Neural crest cell (in vitro differentiated cells): ENCODE results near the gene MARCHF10. TPM values are rescaled to one million over a fixed set of nuclear protein-coding genes. Genes with fewer than 3 reads are reported as not detected.

Experiments
- DNase-seq: peaks from one replicate; pipeline ENCODE4 v3.0.0; 2021; ENCODE audit warnings: low read depth, mixed read lengths, low spot score
- H3K27ac Mint-ChIP-seq: one replicate; pipeline ENCODE4 v1.8.0; 2021; ENCODE audit warnings: mild to moderate bottlenecking, mixed read lengths; ENCODE audit not compliant: unreplicated experiment
- H3K27me3 Mint-ChIP-seq: 2 replicates; pipeline ENCODE4 v1.8.0; 2021; ENCODE audit warnings: low read depth, mild to moderate bottlenecking, mixed read lengths
- H3K36me3 Mint-ChIP-seq: 2 replicates; pipeline ENCODE4 v1.8.0; 2021; ENCODE audit warnings: low read depth, mild to moderate bottlenecking, mixed read lengths
- H3K4me1 Mint-ChIP-seq: 2 replicates; pipeline ENCODE4 v1.8.0; 2021; ENCODE audit warnings: mixed read lengths
- H3K4me3 Mint-ChIP-seq: one replicate; pipeline ENCODE4 v1.8.0; 2021; ENCODE audit warnings: mild to moderate bottlenecking, mixed read lengths
- H3K9me3 Mint-ChIP-seq: 2 replicates; pipeline ENCODE4 v1.8.0; 2021; ENCODE audit warnings: mixed read lengths
- total RNA-seq: library from RNA; stranded (reverse); gene quantifications from 2 replicates; pipeline ENCODE4 v1.2.1, GENCODE V29; 2021
- TF ChIP-seq, protein P1 (sequence below): fragments of 200-600 bp; sonication (generic); conservative IDR thresholded peaks from 2 replicates; pipeline ENCODE4 v1.5.0; 2021; ENCODE audit warnings: antibody characterized with exemption, mild to moderate bottlenecking

The MARCHF10 gene
- total RNA-seq, 1 donor from 2014 or later: 0.23 TPM

DNA sequence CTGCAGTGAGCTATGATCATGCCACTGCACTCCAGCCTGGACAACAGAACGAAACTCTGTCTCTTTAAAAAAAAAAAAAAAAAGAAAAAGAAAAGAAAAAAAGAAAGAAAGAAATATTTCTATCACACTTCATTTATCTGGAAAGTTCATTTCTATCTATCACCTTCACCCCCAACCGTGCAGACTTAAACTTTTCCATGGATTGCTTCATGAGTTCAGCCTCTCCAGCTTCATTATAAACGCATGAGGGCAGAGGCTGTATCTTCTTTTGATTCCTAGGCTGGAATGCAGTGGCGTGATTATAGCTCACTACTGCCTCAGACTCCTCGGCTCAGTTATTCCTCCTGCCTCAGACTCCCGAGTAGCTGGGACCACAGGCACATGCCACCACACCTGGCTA lies 152.5 kb downstream of the MARCHF10 start:
- H3K9me3 Mint-ChIP-seq: peaks cover 2% of the 10 kb centered on the region
- H3K27me3 Mint-ChIP-seq: peaks cover 2% of the 10 kb centered on the region
- TF ChIP-seq, protein P1, sequence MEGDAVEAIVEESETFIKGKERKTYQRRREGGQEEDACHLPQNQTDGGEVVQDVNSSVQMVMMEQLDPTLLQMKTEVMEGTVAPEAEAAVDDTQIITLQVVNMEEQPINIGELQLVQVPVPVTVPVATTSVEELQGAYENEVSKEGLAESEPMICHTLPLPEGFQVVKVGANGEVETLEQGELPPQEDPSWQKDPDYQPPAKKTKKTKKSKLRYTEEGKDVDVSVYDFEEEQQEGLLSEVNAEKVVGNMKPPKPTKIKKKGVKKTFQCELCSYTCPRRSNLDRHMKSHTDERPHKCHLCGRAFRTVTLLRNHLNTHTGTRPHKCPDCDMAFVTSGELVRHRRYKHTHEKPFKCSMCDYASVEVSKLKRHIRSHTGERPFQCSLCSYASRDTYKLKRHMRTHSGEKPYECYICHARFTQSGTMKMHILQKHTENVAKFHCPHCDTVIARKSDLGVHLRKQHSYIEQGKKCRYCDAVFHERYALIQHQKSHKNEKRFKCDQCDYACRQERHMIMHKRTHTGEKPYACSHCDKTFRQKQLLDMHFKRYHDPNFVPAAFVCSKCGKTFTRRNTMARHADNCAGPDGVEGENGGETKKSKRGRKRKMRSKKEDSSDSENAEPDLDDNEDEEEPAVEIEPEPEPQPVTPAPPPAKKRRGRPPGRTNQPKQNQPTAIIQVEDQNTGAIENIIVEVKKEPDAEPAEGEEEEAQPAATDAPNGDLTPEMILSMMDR: no peak
- no peak for DNase-seq
- no peak overlapping the region for H3K4me3 Mint-ChIP-seq
- peaks cover 44% of the 10 kb centered on the region for H3K4me1 Mint-ChIP-seq
- no peaks in the 10 kb centered on the region for H3K36me3 Mint-ChIP-seq
- H3K27ac Mint-ChIP-seq: no peak overlapping the region

DNA sequence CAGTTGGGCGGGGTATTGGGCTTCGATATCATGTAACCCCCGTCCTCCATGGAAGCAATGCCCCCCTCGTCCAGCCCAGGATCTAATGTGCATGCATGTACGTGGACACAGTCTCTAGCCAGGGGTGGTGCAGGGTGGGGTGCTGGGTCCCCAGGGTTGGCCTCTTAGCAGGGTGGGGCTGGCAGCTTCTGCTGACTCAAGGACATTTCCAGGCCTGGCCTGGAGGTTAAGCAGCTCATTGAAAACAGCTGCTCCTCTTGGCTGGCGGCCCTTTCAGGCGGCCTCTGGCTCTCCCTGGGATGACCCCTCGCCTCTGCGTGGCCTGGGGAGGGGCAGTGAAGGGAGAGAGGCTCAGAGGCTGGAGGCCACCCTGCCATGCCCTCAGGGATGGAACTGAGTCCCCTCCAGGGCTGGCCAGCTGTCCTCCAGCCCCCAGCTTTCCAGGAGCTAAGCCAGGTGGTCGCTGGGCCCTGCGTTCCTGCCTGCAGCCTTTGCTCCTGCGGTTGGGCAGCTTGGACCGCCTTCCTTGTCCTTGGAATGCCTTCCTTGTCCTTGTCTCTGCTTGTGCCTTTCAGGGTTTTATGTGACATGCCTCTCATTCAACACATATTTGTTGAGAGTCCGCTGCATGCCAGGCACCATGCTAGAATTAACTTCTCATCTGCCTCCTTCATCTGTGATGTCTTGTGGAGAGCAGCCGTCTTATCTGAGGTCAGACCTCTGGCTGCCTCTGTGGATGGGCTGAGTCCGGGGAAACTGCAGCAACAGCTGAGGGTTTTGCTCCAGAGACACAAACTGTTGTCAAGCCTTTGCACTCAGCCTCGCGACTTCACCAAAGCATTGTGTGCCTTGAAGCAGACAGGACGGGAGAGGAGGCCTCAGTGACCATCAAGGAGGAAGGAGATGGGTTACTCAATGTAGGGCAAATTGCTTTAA lies 154.0 kb downstream of the MARCHF10 start:
- DNase-seq: no peak
- peak overlapping the region; percentile 81 for H3K4me3 Mint-ChIP-seq
- no peaks in the 10 kb centered on the region for H3K36me3 Mint-ChIP-seq
- no peaks in the 10 kb centered on the region for H3K9me3 Mint-ChIP-seq
- H3K27ac Mint-ChIP-seq: peak overlapping the region; percentile 90
- H3K27me3 Mint-ChIP-seq: peaks cover 2% of the 10 kb centered on the region
- TF ChIP-seq, protein P1: no peak
- H3K4me1 Mint-ChIP-seq: peaks cover 47% of the 10 kb centered on the region

DNA sequence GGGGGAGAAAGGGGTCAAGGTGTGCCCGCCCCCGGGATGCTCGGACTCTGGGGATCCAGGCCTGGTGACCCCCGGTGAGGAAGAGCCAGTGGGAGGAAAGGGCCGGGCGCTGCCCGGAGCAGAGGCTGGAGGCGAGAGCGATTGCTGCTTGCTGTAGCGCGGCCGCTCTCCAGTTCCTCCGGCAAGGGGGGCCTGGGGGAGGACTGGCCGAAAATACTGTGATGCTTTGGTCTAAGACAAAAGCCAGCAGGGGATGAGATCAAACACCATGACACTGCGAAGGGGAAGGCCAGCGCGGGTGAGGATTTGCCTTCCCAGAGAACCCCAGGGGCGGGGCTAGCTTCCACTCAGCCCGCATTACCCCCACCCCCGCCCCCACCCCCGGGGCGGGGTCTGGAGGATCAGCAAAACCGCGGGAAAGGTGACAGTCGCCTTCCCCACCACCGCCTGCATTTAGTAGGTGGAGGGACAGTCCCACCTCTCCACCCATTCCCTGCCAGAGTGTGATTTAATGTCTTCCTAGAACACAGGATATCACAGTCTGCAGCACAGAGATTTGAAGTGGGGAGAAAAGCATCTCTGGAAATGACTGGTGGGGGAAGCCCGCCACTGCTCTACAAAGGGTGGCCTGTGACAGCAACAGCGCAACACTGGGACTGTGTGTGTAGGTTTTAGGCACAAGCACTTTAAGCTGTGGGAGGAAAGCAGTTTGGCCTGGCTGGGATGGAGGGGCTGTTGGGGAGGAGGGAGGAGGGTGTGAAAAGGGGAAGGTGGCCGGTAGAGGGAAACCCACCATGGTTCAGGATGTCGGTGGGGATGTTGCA lies 154.9 kb downstream of the MARCHF10 start:
- Mint-ChIP-seq H3K9me3 (no peaks in the 10 kb centered on the region), H3K36me3 (no peaks in the 10 kb centered on the region), H3K27me3 (peaks cover 2% of the 10 kb centered on the region), H3K4me3 (peak overlapping the region; percentile 81), H3K27ac (peak overlapping the region; percentile 90), H3K4me1 (peaks cover 46% of the 10 kb centered on the region)
- TF ChIP-seq, protein P1: no peak
- peak; percentile 64 for DNase-seq

DNA sequence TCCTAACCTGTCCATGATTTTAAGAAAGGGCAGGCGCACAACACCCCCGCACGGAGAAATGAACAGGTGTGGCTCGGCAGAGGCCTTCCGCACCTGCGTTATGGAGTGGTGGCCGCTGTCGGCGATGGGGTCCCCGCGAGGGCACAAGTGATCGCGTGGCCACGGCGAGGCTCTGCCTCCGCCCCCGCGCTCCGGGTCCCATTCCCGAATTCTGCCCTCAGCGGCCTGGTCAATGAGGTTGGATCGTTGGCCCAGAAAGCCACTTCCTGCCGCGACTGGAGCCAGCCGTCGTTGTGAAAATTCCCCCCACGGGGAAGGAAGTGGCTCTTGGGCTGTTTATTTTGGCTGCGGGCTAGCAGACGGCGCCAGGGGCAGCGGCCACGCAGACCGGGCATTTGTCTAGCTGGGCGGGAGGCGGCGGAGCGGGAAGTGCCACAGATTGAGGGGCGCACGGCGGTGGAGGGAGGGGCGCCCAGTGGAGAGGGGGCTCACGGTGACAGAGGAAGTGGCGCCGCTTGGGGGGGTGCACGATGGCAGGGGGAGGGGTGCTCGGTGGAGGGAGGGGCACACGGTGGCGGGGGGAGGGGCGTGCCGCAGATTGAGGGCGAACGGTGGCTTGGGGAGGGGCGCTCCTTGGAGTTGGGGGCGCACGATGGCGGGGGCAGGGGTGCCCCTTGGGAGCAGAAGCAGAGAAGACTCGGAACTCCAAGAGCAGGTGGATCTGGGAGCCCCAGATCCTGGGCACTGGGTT lies 155.7 kb downstream of the MARCHF10 start:
- Mint-ChIP-seq H3K9me3 (no peaks in the 10 kb centered on the region), H3K36me3 (no peaks in the 10 kb centered on the region), H3K27ac (peak overlapping the region; percentile 81), H3K4me1 (peaks cover 39% of the 10 kb centered on the region), H3K27me3 (peaks cover 2% of the 10 kb centered on the region), H3K4me3 (peak overlapping the region; percentile 81)
- TF ChIP-seq, protein P1: no peak
- DNase-seq: no peak

Other genes starting within 250 kb of the MARCHF10 start
- gene MRC2, start 180.6 kb downstream of the MARCHF10 start, total RNA-seq: 28.2 and 30.7 TPM in 2 replicates
- 37.8 and 39.3 TPM in 2 replicates for gene TANC2, start 157.9 kb upstream of the MARCHF10 start, total RNA-seq